Activated naive CD4-positive, alpha-beta T cell treated with anti-CD3 and anti-CD28 coated beads, Interleukin-2, amount 50 U/mL, for 24 hours (primary cell): ENCODE measurements around the gene ESCO1.
"Not testable (repeated sequence)": the region's sequence is repeated elsewhere in the genome, so short reads cannot be mapped to it uniquely, and the experiment has no call there.

Experiments
- H3K27ac Mint-ChIP-seq: one replicate; pipeline ENCODE4 v1.8.0; 2021; ENCODE audit warnings: mild to moderate bottlenecking, mixed read lengths
- H3K27me3 Mint-ChIP-seq: one replicate; pipeline ENCODE4 v1.8.0; 2021; ENCODE audit warnings: mixed read lengths
- H3K36me3 Mint-ChIP-seq: one replicate; pipeline ENCODE4 v1.8.0; 2021; ENCODE audit warnings: mixed read lengths
- H3K4me1 Mint-ChIP-seq: one replicate; pipeline ENCODE4 v1.8.0; 2021; ENCODE audit warnings: mixed read lengths
- H3K4me3 Mint-ChIP-seq: one replicate; pipeline ENCODE4 v1.8.0; 2021; ENCODE audit warnings: mild to moderate bottlenecking, mixed read lengths
- H3K9me3 Mint-ChIP-seq: one replicate; pipeline ENCODE4 v1.8.0; 2021; ENCODE audit warnings: mixed read lengths

Gene ESCO1

DNA sequence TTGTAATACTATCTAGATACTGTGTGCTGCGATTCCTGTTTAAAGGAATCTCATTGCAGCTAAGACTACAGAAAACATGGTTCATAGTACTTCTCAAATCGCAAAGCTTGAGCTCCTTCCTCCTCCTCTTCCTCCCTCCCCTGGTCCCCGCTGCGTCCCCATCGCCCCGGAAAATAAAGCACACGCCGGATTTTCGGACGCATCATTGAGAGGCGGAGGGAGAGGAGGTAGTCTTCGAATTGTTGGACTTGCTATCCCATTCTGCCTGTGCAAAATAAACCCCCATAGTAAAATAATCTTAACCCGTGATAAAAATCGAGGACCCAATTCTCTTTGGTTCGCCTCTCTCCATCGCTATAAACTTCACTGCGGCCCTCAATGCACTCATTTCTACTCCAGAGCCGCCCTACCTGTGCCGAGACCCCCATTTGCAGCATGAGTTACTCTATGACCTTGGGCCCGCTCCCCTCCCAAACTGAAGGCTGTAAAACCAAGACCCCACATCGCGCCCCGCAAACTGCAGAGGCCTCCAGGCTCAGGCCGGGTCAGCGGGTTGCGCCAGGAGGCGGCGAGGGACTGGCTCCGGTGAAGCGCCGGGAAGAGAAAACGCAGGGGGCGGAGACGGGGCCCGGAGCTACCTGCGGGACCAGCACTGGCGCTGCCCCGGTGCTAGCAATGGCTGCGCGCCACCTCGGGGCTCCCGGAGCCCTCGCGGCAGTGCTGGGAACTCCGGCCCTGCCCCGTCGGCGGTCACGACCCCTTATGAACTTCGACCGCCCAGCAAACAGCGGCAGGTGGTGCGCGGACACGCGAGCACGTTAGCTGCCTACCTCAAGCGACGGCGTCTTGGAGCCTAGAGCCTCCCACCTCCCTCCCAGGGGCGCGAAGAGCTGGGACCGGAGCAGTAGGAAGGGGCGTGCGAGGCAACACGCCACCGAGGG, 649 bp downstream of the ESCO1 start:
- no peaks in the 10 kb centered on the region for H3K27me3 Mint-ChIP-seq
- H3K27ac Mint-ChIP-seq = peak overlapping the region; percentile 97
- H3K4me1 Mint-ChIP-seq = peaks cover 40% of the 10 kb centered on the region
- no peaks in the 10 kb centered on the region for H3K36me3 Mint-ChIP-seq
- H3K9me3 Mint-ChIP-seq = no peaks in the 10 kb centered on the region
- peak overlapping the region; percentile 96 for H3K4me3 Mint-ChIP-seq

DNA sequence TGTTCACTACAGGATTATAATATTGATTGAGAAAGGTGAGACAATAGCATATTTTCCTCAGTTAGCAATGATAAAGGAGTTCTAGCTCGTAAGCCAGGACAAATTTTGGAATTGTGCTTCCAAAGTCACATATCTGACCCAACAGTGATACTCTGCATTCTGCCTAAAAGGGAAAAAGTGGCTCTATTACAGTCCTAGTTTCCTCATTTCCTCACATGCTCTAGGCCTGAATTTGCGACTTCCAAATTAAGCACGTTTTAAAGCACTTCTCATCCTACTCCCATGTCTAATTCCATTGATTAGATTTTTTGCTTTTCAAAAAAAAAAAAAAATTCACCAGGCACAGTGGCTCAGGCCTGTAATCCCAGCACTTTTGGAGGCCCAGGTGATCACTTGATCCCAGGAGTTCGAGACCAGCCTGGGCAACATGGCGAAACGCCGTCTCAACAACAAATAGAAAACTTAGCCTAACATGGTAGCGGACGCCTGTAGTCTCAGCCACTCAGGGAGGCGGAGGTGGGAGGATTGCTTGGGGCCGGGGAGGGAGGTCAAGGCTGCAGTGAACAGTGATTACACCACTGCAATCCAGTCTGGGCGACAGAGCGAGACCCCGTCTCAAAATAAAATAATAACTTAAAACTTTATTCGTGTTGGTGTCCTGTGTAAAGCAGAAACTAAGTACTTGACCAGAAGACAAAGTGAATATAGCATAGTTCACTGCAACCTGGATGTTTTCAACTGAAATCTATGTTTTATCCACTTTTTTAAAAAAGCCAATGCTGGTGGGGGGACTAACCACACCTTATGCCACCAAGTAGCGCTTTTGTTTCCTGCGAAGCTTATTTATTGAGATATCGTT, 1.5 kb downstream of the ESCO1 start:
- peaks cover under 1% of the 10 kb centered on the region for H3K36me3 Mint-ChIP-seq
- peak overlapping the region; percentile 97 for H3K27ac Mint-ChIP-seq
- H3K4me1 Mint-ChIP-seq = peaks cover 46% of the 10 kb centered on the region

DNA sequence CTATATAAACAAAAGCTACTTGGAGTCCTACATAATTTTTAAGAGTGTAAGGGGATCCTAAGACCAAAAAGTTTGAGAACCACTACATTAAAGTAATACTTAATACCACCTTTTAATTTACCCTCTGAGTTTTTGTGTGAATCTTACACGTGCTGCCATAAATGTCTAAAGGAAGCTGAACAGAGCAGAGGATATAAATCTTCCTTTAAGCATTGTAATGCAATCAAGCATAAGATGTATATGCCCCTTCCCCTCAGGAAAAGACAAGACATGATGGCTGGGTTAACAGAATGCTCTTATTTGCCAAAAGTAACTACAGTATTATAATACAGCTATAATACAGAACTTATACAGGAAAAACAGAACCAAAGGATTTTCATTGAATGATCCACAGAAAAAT, 2.9 kb downstream of the ESCO1 start:
- H3K4me1 Mint-ChIP-seq = peaks cover 50% of the 10 kb centered on the region
- no peaks in the 10 kb centered on the region for H3K27me3 Mint-ChIP-seq
- H3K4me3 Mint-ChIP-seq = peak overlapping the region; percentile 51
- no peak overlapping the region for H3K27ac Mint-ChIP-seq
- peaks cover 2% of the 10 kb centered on the region for H3K36me3 Mint-ChIP-seq
- H3K9me3 Mint-ChIP-seq = no peaks in the 10 kb centered on the region

More for the DNA sequence above, 1.5 kb downstream of the ESCO1 start:
- no peaks in the 10 kb centered on the region for H3K27me3 Mint-ChIP-seq
- H3K9me3 Mint-ChIP-seq = no peaks in the 10 kb centered on the region
- peak overlapping the region; percentile 96 for H3K4me3 Mint-ChIP-seq

DNA sequence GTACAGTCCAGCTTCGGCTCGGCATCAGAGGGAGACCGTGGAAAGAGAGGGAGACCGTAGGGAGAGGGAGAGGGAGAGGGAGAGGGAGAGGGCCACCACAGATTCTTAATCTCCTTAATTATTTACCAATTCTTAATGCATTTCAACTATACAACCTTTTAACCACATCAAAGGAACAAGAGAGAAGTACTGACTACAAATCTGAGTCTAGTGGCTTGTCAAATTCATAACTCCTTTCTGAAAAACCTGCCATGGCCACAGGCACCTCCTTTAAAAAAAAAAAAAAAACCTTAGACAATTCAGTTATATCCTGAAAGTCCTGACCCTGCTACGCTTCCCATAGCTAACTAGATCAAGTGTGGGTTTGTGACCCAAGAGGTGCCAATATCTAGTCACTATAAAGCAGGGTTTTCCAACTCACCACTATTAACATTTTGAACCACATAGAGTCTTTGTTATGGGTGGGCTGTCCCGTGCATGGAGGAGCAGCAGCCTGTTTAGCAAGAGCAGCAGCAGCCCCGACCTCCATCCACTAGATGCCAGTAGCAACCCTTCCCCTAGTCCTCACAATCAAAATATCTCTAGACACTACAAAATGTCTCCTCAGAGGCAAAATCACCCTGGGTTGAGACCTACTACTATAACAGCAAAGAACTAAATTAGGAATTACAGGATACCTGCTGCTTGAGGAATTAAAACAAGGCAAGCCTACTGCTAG, 6.8 kb downstream of the ESCO1 start:
- Mint-ChIP-seq H3K9me3 (no peaks in the 10 kb centered on the region), H3K27me3 (no peaks in the 10 kb centered on the region), H3K4me3 (peak overlapping the region; percentile 20), H3K4me1 (peaks cover 54% of the 10 kb centered on the region), H3K36me3 (peaks cover 7% of the 10 kb centered on the region), H3K27ac (peak overlapping the region; percentile 68)

DNA sequence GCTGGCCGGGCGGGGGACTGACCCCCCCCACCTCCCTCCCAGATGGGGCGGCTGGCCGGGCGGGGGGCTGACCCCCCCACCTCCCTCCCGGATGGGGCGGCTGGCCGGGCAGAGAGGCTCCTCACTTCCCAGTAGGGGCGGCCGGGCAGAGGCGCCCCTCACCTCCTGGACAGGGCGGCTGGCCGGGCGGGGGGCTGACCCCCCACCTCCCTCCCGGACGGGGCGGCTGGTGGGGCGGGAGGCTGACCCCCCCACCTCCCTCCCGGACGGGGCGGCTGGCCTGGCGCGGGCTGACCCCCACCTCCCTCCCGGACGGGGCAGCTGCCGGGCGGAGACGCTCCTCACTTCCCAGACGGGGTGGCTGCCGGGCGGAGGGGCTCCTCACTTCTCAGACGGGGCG, 8.1 kb downstream of the ESCO1 start:
- not testable (repeated sequence) for H3K27me3 Mint-ChIP-seq, H3K9me3 Mint-ChIP-seq, H3K4me3 Mint-ChIP-seq, H3K36me3 Mint-ChIP-seq, H3K27ac Mint-ChIP-seq
- H3K4me1 Mint-ChIP-seq = peaks cover 53% of the 10 kb centered on the region

DNA sequence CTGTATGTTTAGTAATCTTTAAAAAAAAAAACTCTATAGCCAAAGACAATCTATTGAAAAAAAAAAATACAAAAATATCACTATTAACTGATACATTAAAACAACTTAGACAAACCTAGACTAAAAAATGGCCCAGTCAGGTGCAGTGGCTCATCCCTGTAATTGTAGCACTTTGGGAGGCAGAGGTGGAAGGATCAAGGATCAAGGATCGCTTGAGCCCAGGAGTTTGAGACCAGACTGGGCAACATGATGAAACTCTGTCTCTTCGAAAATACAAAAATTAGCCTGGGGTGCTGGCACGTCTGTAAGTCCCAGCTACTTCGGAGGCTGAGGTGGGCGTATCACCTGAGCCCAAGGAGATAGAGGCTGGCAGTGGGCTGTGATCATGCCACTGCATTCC, 16.1 kb downstream of the ESCO1 start:
- Mint-ChIP-seq H3K4me3 (no peak overlapping the region), H3K27ac (no peak overlapping the region), H3K4me1 (peaks cover 51% of the 10 kb centered on the region), H3K9me3 (no peaks in the 10 kb centered on the region), H3K27me3 (no peaks in the 10 kb centered on the region), H3K36me3 (peaks cover 12% of the 10 kb centered on the region)

DNA sequence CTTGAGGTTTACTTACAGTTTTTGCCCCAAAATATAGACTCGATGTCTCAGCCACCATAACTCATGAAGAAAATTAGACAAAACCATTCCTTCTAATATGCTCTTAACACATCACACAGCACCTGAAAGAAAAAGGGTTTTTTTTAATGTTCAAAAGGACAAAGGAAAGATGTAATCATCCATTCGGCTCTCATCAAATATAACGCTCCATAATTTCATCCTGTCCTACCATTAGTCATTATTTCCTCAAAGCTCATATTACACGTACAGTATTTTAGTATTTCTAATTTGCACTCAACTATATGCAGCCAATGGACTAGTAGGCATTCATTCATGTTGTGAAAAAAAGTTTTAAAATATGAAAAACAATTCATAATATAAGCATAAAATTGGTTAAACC, 24.8 kb downstream of the ESCO1 start:
- Mint-ChIP-seq H3K4me1 (peaks cover 21% of the 10 kb centered on the region), H3K4me3 (no peak overlapping the region), H3K9me3 (no peaks in the 10 kb centered on the region), H3K27me3 (no peaks in the 10 kb centered on the region), H3K36me3 (peaks cover 30% of the 10 kb centered on the region), H3K27ac (no peak overlapping the region)

DNA sequence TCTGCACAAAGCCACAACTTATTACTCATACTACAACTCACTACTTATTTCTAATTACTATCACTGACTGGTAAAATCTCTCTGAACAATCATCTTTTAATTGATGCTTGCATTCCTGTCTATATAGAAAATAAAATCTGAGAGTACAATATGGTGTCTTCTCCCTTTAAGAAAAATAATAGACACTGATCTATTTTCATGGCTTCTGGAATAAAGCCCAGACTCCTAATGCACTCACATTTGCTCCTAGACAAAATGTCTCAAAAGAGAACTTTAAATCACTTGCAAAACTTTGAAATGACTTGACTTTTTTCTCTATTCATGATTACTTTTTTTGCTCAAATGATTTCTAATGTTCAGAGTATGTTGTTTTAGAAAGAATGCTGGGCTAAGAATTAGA, 28.7 kb downstream of the ESCO1 start:
- H3K27me3 Mint-ChIP-seq = no peaks in the 10 kb centered on the region
- H3K4me3 Mint-ChIP-seq = no peak overlapping the region
- peaks cover 13% of the 10 kb centered on the region for H3K4me1 Mint-ChIP-seq
- H3K27ac Mint-ChIP-seq = no peak overlapping the region
- peaks cover 26% of the 10 kb centered on the region for H3K36me3 Mint-ChIP-seq
- no peaks in the 10 kb centered on the region for H3K9me3 Mint-ChIP-seq

DNA sequence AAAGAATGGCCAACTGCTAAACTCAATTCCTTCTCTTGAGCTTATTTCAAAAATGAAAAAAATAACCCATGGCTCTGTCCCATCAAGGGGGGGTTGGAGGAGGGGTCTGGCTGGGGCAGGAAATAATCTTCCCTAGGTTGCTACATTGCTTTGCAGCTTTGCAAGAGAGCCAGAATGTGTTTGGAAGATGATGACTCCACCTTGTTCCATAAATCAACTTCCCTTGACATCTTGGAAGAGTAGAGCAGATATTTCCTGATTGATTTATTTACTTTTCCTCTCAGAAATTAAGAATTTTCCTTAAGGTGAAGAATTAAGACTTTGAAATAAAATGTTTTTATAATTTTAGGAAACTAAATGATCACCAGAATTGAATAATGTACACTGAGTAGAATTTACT, 41.3 kb downstream of the ESCO1 start:
- H3K9me3 Mint-ChIP-seq = no peaks in the 10 kb centered on the region
- peak overlapping the region; percentile 74 for H3K27ac Mint-ChIP-seq
- H3K4me1 Mint-ChIP-seq = peaks cover 3% of the 10 kb centered on the region
- no peak overlapping the region for H3K4me3 Mint-ChIP-seq
- H3K36me3 Mint-ChIP-seq = peaks cover 11% of the 10 kb centered on the region
- H3K27me3 Mint-ChIP-seq = no peaks in the 10 kb centered on the region

DNA sequence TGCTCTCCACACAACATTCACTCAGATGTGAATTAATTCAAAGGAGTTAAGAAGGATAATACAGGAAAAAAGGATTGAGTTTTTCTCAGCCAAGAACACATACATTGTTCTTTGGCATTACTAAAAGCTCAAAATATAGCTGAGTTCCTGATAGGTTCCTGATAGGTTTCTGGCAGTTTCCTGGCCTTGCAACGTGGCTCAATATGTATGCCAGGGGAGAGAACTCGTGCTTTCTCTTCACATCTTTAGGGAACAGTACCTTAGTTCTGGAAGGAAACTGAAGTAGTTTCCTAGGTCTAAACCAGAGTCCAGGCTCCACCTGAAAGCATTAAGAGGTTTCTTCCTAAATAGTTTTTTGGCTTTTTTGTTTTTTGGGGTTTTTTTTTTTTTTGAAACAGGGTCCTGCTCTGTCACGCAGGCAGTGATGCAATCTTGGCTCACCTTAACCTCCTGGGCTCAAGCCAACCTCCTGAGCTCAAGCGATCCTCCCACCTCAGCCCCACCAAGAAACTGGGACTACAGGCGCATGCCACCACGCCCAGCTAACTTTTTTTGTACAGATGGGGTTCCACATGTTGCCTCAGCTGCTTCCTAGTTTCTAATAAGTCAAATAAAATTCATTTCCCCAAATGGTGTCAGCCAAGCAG, 42.8 kb downstream of the ESCO1 start:
- H3K9me3 Mint-ChIP-seq = no peaks in the 10 kb centered on the region
- H3K27ac Mint-ChIP-seq = peak overlapping the region; percentile 68
- no peaks in the 10 kb centered on the region for H3K27me3 Mint-ChIP-seq
- peaks cover 13% of the 10 kb centered on the region for H3K36me3 Mint-ChIP-seq
- peaks cover 5% of the 10 kb centered on the region for H3K4me1 Mint-ChIP-seq
- no peak overlapping the region for H3K4me3 Mint-ChIP-seq

DNA sequence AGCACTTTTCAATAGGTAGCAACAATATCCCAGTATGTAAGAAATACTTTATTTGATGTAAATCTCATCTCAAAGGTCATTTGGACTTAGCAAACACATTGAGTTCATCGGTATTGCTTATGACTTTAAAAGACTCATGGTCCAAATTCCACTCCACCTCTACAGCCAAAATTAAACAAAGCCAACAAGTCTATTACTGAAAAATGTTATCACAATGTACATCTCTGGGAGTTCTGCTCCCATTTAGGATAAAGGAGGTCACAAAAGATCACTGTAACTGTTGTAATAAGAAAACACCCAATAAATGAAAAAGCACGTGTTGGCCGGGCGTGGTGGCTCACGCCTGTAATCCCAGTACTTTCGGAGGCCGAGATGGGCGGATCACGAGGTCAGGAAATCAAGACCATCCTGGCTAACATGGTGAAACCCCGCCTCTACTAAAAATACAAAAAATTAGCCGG, 50.0 kb downstream of the ESCO1 start:
- H3K9me3 Mint-ChIP-seq = no peaks in the 10 kb centered on the region
- H3K4me3 Mint-ChIP-seq = no peak overlapping the region
- no peak overlapping the region for H3K27ac Mint-ChIP-seq
- H3K4me1 Mint-ChIP-seq = peaks cover 18% of the 10 kb centered on the region
- H3K27me3 Mint-ChIP-seq = no peaks in the 10 kb centered on the region
- H3K36me3 Mint-ChIP-seq = peaks cover 23% of the 10 kb centered on the region

DNA sequence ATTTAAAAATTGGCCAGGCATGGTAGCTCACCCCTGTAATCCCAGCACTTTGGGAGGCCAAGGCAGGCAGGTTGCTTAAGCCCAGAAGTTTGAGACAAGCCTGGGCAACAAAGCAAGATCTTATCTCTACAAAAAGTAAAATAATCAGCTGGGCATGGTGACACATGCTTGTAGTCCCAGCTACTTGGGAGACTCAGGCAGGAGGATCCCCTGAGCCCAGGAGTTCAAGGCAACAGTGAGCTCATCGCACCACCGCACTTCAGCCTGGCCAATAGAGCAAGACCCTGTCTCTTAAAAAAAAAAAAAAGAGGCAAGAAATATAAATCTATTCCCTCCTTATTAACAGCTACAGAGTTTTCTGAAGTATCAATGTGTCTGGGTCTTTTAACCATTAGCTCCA, 51.9 kb downstream of the ESCO1 start:
- Mint-ChIP-seq H3K27me3 (no peaks in the 10 kb centered on the region), H3K27ac (no peak overlapping the region), H3K4me1 (peaks cover 18% of the 10 kb centered on the region), H3K9me3 (no peaks in the 10 kb centered on the region), H3K4me3 (no peak overlapping the region), H3K36me3 (peaks cover 22% of the 10 kb centered on the region)

DNA sequence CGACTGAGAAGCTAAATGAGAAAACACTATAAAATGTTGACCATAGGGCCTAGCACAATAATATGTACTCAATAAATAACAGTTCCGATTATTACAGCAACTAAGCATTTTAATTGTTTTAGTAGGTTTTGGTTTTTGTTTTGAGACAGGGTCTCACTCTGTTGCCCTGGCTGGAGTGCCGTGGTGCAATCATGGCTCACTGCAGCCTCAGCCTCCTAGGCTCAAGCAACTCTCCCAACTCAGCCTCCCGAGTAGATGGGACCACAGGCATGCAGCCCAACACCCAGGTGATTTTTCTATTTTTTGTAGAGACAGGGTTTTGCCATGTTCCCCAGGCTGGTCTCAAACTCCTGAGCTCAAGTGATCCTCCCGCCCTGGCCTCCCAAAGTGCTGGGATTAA, 54.1 kb downstream of the ESCO1 start:
- H3K4me3 Mint-ChIP-seq = no peak overlapping the region
- H3K36me3 Mint-ChIP-seq = peaks cover 9% of the 10 kb centered on the region
- H3K4me1 Mint-ChIP-seq = peaks cover 8% of the 10 kb centered on the region
- no peak overlapping the region for H3K27ac Mint-ChIP-seq
- H3K27me3 Mint-ChIP-seq = no peaks in the 10 kb centered on the region
- no peaks in the 10 kb centered on the region for H3K9me3 Mint-ChIP-seq

DNA sequence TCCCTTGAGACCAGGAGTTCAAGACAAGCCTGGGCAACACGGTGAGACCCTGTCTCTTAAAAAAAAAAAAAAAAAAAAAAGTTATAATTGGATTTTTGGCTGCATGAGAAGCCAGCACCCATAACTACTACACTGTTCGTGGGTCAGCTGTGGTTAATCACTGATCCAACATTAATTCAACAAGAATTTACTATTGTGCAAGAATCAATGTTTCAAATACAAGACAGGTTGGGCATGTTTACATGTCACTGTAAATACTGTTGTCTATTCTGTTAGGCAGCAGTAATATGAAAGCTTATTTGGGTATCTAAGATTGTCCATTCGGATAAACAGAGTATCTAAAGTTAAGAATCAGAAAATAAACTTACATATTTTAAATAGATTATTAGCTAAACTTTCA, 62.3 kb downstream of the ESCO1 start:
- Mint-ChIP-seq H3K4me3 (no peak overlapping the region), H3K27me3 (no peaks in the 10 kb centered on the region), H3K36me3 (peaks cover 2% of the 10 kb centered on the region), H3K9me3 (no peaks in the 10 kb centered on the region), H3K27ac (no peak overlapping the region), H3K4me1 (peaks cover 4% of the 10 kb centered on the region)

DNA sequence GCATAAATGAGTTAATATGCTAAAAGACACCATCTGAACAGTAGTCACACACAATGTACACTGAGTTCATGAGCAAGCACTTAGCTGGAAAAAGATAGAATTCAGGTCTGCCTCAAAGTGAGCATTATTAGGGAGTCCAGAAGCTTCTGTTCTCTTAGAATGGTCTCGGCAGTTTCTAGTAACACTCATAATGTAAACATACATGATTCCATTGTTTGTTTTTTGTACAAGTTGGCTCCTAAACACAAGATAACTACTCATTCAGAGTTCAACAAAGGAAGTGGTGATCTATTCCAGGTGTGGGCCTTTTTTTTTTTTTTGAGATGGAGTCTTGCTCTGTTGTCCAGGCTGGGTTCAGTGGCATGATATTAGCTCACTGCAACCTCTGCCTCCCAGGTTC, 66.2 kb downstream of the ESCO1 start:
- Mint-ChIP-seq H3K27me3 (no peaks in the 10 kb centered on the region), H3K27ac (no peak overlapping the region), H3K9me3 (no peaks in the 10 kb centered on the region), H3K4me1 (no peaks in the 10 kb centered on the region), H3K36me3 (peaks cover 5% of the 10 kb centered on the region), H3K4me3 (no peak overlapping the region)
